Activated T-cell treated with anti-CD3 and anti-CD28 coated beads, Interleukin-2, amount 50 U/mL, for 72 hours (primary cell): ENCODE results near the gene SST. TPM values are rescaled to one million over a fixed set of nuclear protein-coding genes. Genes with fewer than 3 reads are reported as not detected.

Experiments
- total RNA-seq, 2 donors: library from RNA; stranded (reverse); gene quantifications; one replicate each; pipeline ENCODE4 v1.2.3, GENCODE V29; 2022

Gene SST
- total RNA-seq, 2 donors from 2014 or later, result not detected

Other genes starting within 250 kb of the SST start
- not detected for gene RTP2, start 32.2 kb upstream of the SST start, total RNA-seq
- 100 to 1,000 TPM; 106 to 118 TPM for gene BCL6, start 75.1 kb upstream of the SST start, total RNA-seq